ENCODE data around the gene MTOR.

MTOR gene

GRCh38 chr1:11158291-11158690 lies 104.1 kb downstream of the MTOR start:
- peaks cover 17% of the 10 kb centered on the region for H3K9me3 Mint-ChIP-seq
- TF ChIP-seq, protein P1, sequence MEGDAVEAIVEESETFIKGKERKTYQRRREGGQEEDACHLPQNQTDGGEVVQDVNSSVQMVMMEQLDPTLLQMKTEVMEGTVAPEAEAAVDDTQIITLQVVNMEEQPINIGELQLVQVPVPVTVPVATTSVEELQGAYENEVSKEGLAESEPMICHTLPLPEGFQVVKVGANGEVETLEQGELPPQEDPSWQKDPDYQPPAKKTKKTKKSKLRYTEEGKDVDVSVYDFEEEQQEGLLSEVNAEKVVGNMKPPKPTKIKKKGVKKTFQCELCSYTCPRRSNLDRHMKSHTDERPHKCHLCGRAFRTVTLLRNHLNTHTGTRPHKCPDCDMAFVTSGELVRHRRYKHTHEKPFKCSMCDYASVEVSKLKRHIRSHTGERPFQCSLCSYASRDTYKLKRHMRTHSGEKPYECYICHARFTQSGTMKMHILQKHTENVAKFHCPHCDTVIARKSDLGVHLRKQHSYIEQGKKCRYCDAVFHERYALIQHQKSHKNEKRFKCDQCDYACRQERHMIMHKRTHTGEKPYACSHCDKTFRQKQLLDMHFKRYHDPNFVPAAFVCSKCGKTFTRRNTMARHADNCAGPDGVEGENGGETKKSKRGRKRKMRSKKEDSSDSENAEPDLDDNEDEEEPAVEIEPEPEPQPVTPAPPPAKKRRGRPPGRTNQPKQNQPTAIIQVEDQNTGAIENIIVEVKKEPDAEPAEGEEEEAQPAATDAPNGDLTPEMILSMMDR (IDR thresholded peaks at IDR 0.05): no peak
- H3K4me3 Mint-ChIP-seq: no peak overlapping the region
- peaks cover 64% of the 10 kb centered on the region for H3K36me3 Mint-ChIP-seq (ENCODE audit: low read depth)
- H3K4me1 Mint-ChIP-seq: peaks cover 23% of the 10 kb centered on the region
- no peak for DNase-seq
- H3K27ac Mint-ChIP-seq: no peak overlapping the region
- H3K27me3 Mint-ChIP-seq (ENCODE audit: low read depth, poor library complexity): no peaks in the 10 kb centered on the region

- Mint-ChIP-seq H3K36me3 (ENCODE audit: low read depth) (peaks cover 64% of the 10 kb centered on the region), H3K9me3 (peaks cover 15% of the 10 kb centered on the region), H3K27me3 (ENCODE audit: low read depth, poor library complexity) (no peaks in the 10 kb centered on the region), H3K27ac (peak overlapping the region; percentile 7), H3K4me3 (no peak overlapping the region), H3K4me1 (peaks cover 26% of the 10 kb centered on the region)
- no peak for DNase-seq
- TF ChIP-seq, protein P1 (IDR thresholded peaks at IDR 0.05): no peak
Observed at GRCh38 chr1:11157867-11158266, 104.5 kb downstream of the MTOR start.

- Mint-ChIP-seq H3K27ac (peak overlapping the region; percentile 75), H3K27me3 (ENCODE audit: low read depth, poor library complexity) (no peaks in the 10 kb centered on the region), H3K4me3 (no peak overlapping the region), H3K4me1 (peaks cover 27% of the 10 kb centered on the region), H3K36me3 (ENCODE audit: low read depth) (peaks cover 63% of the 10 kb centered on the region), H3K9me3 (peaks cover 13% of the 10 kb centered on the region)
- TF ChIP-seq, protein P1 (IDR thresholded peaks at IDR 0.05): no peak
- DNase-seq: no peak
Observed at GRCh38 chr1:11157394-11157793, 105.0 kb downstream of the MTOR start.

- H3K27ac Mint-ChIP-seq: peak overlapping the region; percentile 75
- H3K27me3 Mint-ChIP-seq (ENCODE audit: low read depth, poor library complexity): no peaks in the 10 kb centered on the region
- DNase-seq: no peak
- H3K9me3 Mint-ChIP-seq: peaks cover 9% of the 10 kb centered on the region
- no peak overlapping the region for H3K4me3 Mint-ChIP-seq
- peaks cover 59% of the 10 kb centered on the region for H3K36me3 Mint-ChIP-seq (ENCODE audit: low read depth)
- peaks cover 27% of the 10 kb centered on the region for H3K4me1 Mint-ChIP-seq
- TF ChIP-seq, protein P1 (IDR thresholded peaks at IDR 0.05): no peak
Observed at GRCh38 chr1:11156963-11157362, 105.4 kb downstream of the MTOR start.

- no peaks in the 10 kb centered on the region for H3K27me3 Mint-ChIP-seq (ENCODE audit: low read depth, poor library complexity)
- TF ChIP-seq, protein P1 (IDR thresholded peaks at IDR 0.05): no peak
- peaks cover 27% of the 10 kb centered on the region for H3K4me1 Mint-ChIP-seq
- peaks cover 54% of the 10 kb centered on the region for H3K36me3 Mint-ChIP-seq (ENCODE audit: low read depth)
- DNase-seq: no peak
- H3K4me3 Mint-ChIP-seq: no peak overlapping the region
- peaks cover 6% of the 10 kb centered on the region for H3K9me3 Mint-ChIP-seq
- peak overlapping the region; percentile 75 for H3K27ac Mint-ChIP-seq
Observed at GRCh38 chr1:11156441-11156840, 105.9 kb downstream of the MTOR start.

- Mint-ChIP-seq H3K4me1 (peaks cover 24% of the 10 kb centered on the region), H3K9me3 (no peaks in the 10 kb centered on the region), H3K27ac (peak overlapping the region; percentile 44), H3K36me3 (ENCODE audit: low read depth) (peaks cover 48% of the 10 kb centered on the region), H3K4me3 (no peak overlapping the region), H3K27me3 (ENCODE audit: low read depth, poor library complexity) (no peaks in the 10 kb centered on the region)
- TF ChIP-seq, protein P1 (IDR thresholded peaks at IDR 0.05): no peak
- DNase-seq: no peak
Observed at GRCh38 chr1:11153184-11153583, 109.2 kb downstream of the MTOR start.
